ENCODE measurements around the gene DOCK1.

Gene DOCK1

GRCh38 chr10:127492607-127493250, 587.5 kb downstream of the DOCK1 start:
- no peaks in the 10 kb centered on the region for H3K27me3 ChIP-seq (ENCODE audit: control insufficient read depth, insufficient read depth, low read length)
- H3K9me3 ChIP-seq (ENCODE audit: control insufficient read depth, low read length) = no peaks in the 10 kb centered on the region
- H3K9ac ChIP-seq (ENCODE audit: low read length) = no peak overlapping the region
- no peaks in the 10 kb centered on the region for H3K4me1 ChIP-seq (ENCODE audit: control insufficient read depth, insufficient read depth, low read length)
- no peaks in the 10 kb centered on the region for H3K36me3 ChIP-seq (ENCODE audit: control insufficient read depth, insufficient read depth, low read length)
- no peak overlapping the region for H3K4me3 ChIP-seq (ENCODE audit: low read length)

GRCh38 chr10:127496035-127496434, 590.8 kb downstream of the DOCK1 start:
- H3K9ac ChIP-seq (ENCODE audit: low read length) = no peak overlapping the region
- H3K27me3 ChIP-seq (ENCODE audit: control insufficient read depth, insufficient read depth, low read length) = no peaks in the 10 kb centered on the region
- no peaks in the 10 kb centered on the region for H3K4me1 ChIP-seq (ENCODE audit: control insufficient read depth, insufficient read depth, low read length)
- no peaks in the 10 kb centered on the region for H3K9me3 ChIP-seq (ENCODE audit: control insufficient read depth, low read length)
- H3K36me3 ChIP-seq (ENCODE audit: control insufficient read depth, insufficient read depth, low read length) = no peaks in the 10 kb centered on the region
- H3K4me3 ChIP-seq (ENCODE audit: low read length) = no peak overlapping the region

GRCh38 chr10:127497685-127498084, 592.5 kb downstream of the DOCK1 start:
- no peak overlapping the region for H3K4me3 ChIP-seq (ENCODE audit: low read length)
- no peaks in the 10 kb centered on the region for H3K27me3 ChIP-seq (ENCODE audit: control insufficient read depth, insufficient read depth, low read length)
- no peaks in the 10 kb centered on the region for H3K36me3 ChIP-seq (ENCODE audit: control insufficient read depth, insufficient read depth, low read length)
- H3K9me3 ChIP-seq (ENCODE audit: control insufficient read depth, low read length) = no peaks in the 10 kb centered on the region
- H3K4me1 ChIP-seq (ENCODE audit: control insufficient read depth, insufficient read depth, low read length) = no peaks in the 10 kb centered on the region
- H3K9ac ChIP-seq (ENCODE audit: low read length) = no peak overlapping the region

GRCh38 chr10:127498087-127498486, 592.9 kb downstream of the DOCK1 start:
- Histone ChIP-seq H3K27me3 (ENCODE audit: control insufficient read depth, insufficient read depth, low read length) (no peaks in the 10 kb centered on the region), H3K36me3 (ENCODE audit: control insufficient read depth, insufficient read depth, low read length) (no peaks in the 10 kb centered on the region), H3K9ac (ENCODE audit: low read length) (no peak overlapping the region), H3K4me3 (ENCODE audit: low read length) (no peak overlapping the region), H3K4me1 (ENCODE audit: control insufficient read depth, insufficient read depth, low read length) (no peaks in the 10 kb centered on the region), H3K9me3 (ENCODE audit: control insufficient read depth, low read length) (no peaks in the 10 kb centered on the region)

GRCh38 chr10:127500127-127500526, 594.9 kb downstream of the DOCK1 start:
- no peak overlapping the region for H3K4me3 ChIP-seq (ENCODE audit: low read length)
- no peaks in the 10 kb centered on the region for H3K27me3 ChIP-seq (ENCODE audit: control insufficient read depth, insufficient read depth, low read length)
- no peaks in the 10 kb centered on the region for H3K9me3 ChIP-seq (ENCODE audit: control insufficient read depth, low read length)
- H3K36me3 ChIP-seq (ENCODE audit: control insufficient read depth, insufficient read depth, low read length) = no peaks in the 10 kb centered on the region
- no peaks in the 10 kb centered on the region for H3K4me1 ChIP-seq (ENCODE audit: control insufficient read depth, insufficient read depth, low read length)
- H3K9ac ChIP-seq (ENCODE audit: low read length) = no peak overlapping the region
